H9 (cell line): Measurements from ENCODE around the gene PFDN5. TPM values are rescaled to one million over a fixed set of nuclear protein-coding genes. Genes with fewer than 3 reads are reported as not detected.

ENCODE experiments used
- DNase-seq: peaks from one replicate; pipeline ENCODE4 v3.0.0-alpha.2; 2017
- H2AFZ ChIP-seq: one replicate; pipeline ENCODE4 v1.6.1; 2013; ENCODE audit warnings: mild to moderate bottlenecking, low read length, control low read depth, moderate library complexity
- H2AK5ac ChIP-seq: 2 replicates; pipeline ENCODE4 v1.6.1; 2013; ENCODE audit warnings: low read length, control low read depth, mixed read lengths; ENCODE audit not compliant: insufficient read length
- H2BK120ac ChIP-seq: one replicate; pipeline ENCODE4 v1.6.1; 2013; ENCODE audit warnings: low read depth, mild to moderate bottlenecking, low read length, control low read depth, inconsistent platforms; ENCODE audit not compliant: poor library complexity, severe bottlenecking
- H2BK12ac ChIP-seq: 2 replicates; pipeline ENCODE4 v1.6.1; 2013; ENCODE audit warnings: low read length, control low read depth, mixed read lengths, low read depth; ENCODE audit not compliant: insufficient read length
- H2BK15ac ChIP-seq: 2 replicates; pipeline ENCODE4 v1.6.1; 2013; ENCODE audit warnings: low read depth, low read length, control low read depth
- H2BK20ac ChIP-seq: one replicate; pipeline ENCODE4 v1.6.1; 2013; ENCODE audit warnings: low read depth, mild to moderate bottlenecking, low read length, control low read depth, inconsistent platforms; ENCODE audit not compliant: poor library complexity, severe bottlenecking
- H2BK5ac ChIP-seq: 2 replicates; pipeline ENCODE4 v1.6.1; 2013; ENCODE audit warnings: low read length, control low read depth, mixed read lengths; ENCODE audit not compliant: insufficient read length
- H3K14ac ChIP-seq: 2 replicates; pipeline ENCODE4 v1.6.1; 2013; ENCODE audit warnings: low read length, control low read depth; ENCODE audit not compliant: insufficient read depth
- H3K18ac ChIP-seq: 2 replicates; pipeline ENCODE4 v1.6.1; 2013; ENCODE audit warnings: low read depth, mild to moderate bottlenecking, mixed read lengths, low read length, control low read depth; ENCODE audit not compliant: insufficient read length
- H3K23ac ChIP-seq: 2 replicates; pipeline ENCODE4 v1.6.1; 2013; ENCODE audit warnings: low read length, control low read depth, mixed read lengths, low read depth; ENCODE audit not compliant: insufficient read length
- H3K23me2 ChIP-seq: 2 replicates; pipeline ENCODE4 v1.6.1; 2013; ENCODE audit warnings: low read depth, mild to moderate bottlenecking, mixed read lengths, low read length, control low read depth; ENCODE audit not compliant: insufficient read length, poor library complexity, severe bottlenecking
- H3K27ac ChIP-seq: 2 replicates; pipeline ENCODE4 v1.5.1; 2013; ENCODE audit warnings: low read length, control low read depth, mixed read lengths, low read depth; ENCODE audit not compliant: insufficient read length
- H3K27me3 ChIP-seq: 2 replicates; pipeline ENCODE4 v1.6.1; 2013; ENCODE audit warnings: low read length, control low read depth, inconsistent platforms; ENCODE audit not compliant: insufficient read depth
- H3K4ac ChIP-seq: 2 replicates; pipeline ENCODE4 v1.6.1; 2013; ENCODE audit warnings: low read depth, mild to moderate bottlenecking, control low read depth, inconsistent platforms, low read length, moderate library complexity
- H3K4me1 ChIP-seq: 2 replicates; pipeline ENCODE4 v1.6.1; 2013; ENCODE audit warnings: low read length, control low read depth, inconsistent platforms; ENCODE audit not compliant: insufficient read depth
- H3K4me2 ChIP-seq: 2 replicates; pipeline ENCODE4 v1.6.1; 2013; ENCODE audit warnings: low read length, control low read depth, mixed read lengths; ENCODE audit not compliant: insufficient read length, insufficient read depth
- H3K56ac ChIP-seq: 2 replicates; pipeline ENCODE4 v1.6.1; 2013; ENCODE audit warnings: low read depth, mild to moderate bottlenecking, mixed read lengths, low read length, control low read depth; ENCODE audit not compliant: insufficient read length
- H3K79me1 ChIP-seq: 2 replicates; pipeline ENCODE4 v1.6.1; 2013; ENCODE audit warnings: low read depth, mild to moderate bottlenecking, moderate library complexity, low read length, control low read depth, inconsistent platforms; ENCODE audit not compliant: insufficient read depth, poor library complexity, severe bottlenecking
- H3K79me2 ChIP-seq: 2 replicates; pipeline ENCODE4 v1.6.1; 2013; ENCODE audit warnings: low read length, control low read depth, inconsistent platforms; ENCODE audit not compliant: insufficient read depth
- H3K9ac ChIP-seq: 2 replicates; pipeline ENCODE4 v1.6.1; 2013; ENCODE audit warnings: low read length, control low read depth, mixed read lengths; ENCODE audit not compliant: insufficient read length; ENCODE audit errors: extremely low read depth
- H3K9me3 ChIP-seq: one replicate; pipeline ENCODE4 v1.6.1; 2013; ENCODE audit warnings: low read depth, low read length, inconsistent platforms; ENCODE audit not compliant: control insufficient read depth
- H3T11ph ChIP-seq: one replicate; pipeline ENCODE4 v1.6.1; 2013; ENCODE audit warnings: mild to moderate bottlenecking, low read length, control low read depth, inconsistent platforms
- H4K20me1 ChIP-seq: one replicate; pipeline ENCODE4 v1.6.1; 2013; ENCODE audit not compliant: control insufficient read depth, insufficient read length, insufficient read depth
- H4K5ac ChIP-seq: 2 replicates; pipeline ENCODE4 v1.6.1; 2013; ENCODE audit warnings: low read depth, mild to moderate bottlenecking, mixed read lengths, low read length, control low read depth; ENCODE audit not compliant: insufficient read length
- H4K8ac ChIP-seq: replicated peaks from 2 replicates; pipeline ENCODE4 v1.6.1; 2013; ENCODE audit warnings: low read length, control low read depth, mixed read lengths, low read depth; ENCODE audit not compliant: insufficient read length
- H4K91ac ChIP-seq: 2 replicates; pipeline ENCODE4 v1.6.1; 2013; ENCODE audit warnings: low read depth, mild to moderate bottlenecking, moderate library complexity, mixed read lengths, low read length, control low read depth; ENCODE audit not compliant: insufficient read length
- H3K27ac Mint-ChIP-seq, 3 experiments: 2 replicates in 2 of 3; 3 replicates in 1 of 3; pipeline ENCODE4 v1.8.0; 2020 to 2021; ENCODE audit warnings: mixed read lengths in 3 of 3, mild to moderate bottlenecking in 1 of 3, moderate library complexity in 1 of 3
- H3K27me3 Mint-ChIP-seq: 2 replicates; pipeline ENCODE4 v1.8.0; 2021; ENCODE audit warnings: low read depth, mild to moderate bottlenecking, moderate library complexity, mixed read lengths
- H3K36me3 Mint-ChIP-seq, 3 experiments: 2 replicates in 2 of 3; 3 replicates in 1 of 3; pipeline ENCODE4 v1.8.0; 2020 to 2021; ENCODE audit warnings: low read depth in 3 of 3, mixed read lengths in 3 of 3; ENCODE audit not compliant: insufficient read depth in 1 of 3
- H3K4me1 Mint-ChIP-seq, 2 experiments: 2 replicates each; pipeline ENCODE4 v1.8.0; 2020; ENCODE audit warnings: mixed read lengths in 2 of 2
- H3K4me3 Mint-ChIP-seq, 2 experiments: 2 replicates in 1 of 2; 3 replicates in 1 of 2; pipeline ENCODE4 v1.8.0; 2020 to 2021; ENCODE audit warnings: mild to moderate bottlenecking in 2 of 2, mixed read lengths in 2 of 2, moderate library complexity in 1 of 2
- H3K9me3 Mint-ChIP-seq, 2 experiments: 2 replicates in 1 of 2; 3 replicates in 1 of 2; pipeline ENCODE4 v1.8.0; 2020; ENCODE audit warnings: mild to moderate bottlenecking in 2 of 2, mixed read lengths in 2 of 2, moderate library complexity in 1 of 2
- CTCF ChIP-seq: fragments of 200-600 bp; sonication (generic); conservative IDR thresholded peaks from 3 replicates; pipeline ENCODE4 v1.8.0; 2021; ENCODE audit warnings: antibody characterized with exemption, mild to moderate bottlenecking
- WGBS: extraction: QIAGEN DNeasy Blood & Tissue Kit; methylation state at CpG from one replicate; pipeline ENCODE4 v1.1.7; 2013; ENCODE audit warnings: missing lambda C conversion rate, low lambda C conversion rate, mixed read lengths; ENCODE audit not compliant: insufficient read length; ENCODE audit errors: extremely low coverage; 5-methylcytosine and 5-hydroxymethylcytosine counted together
- total RNA-seq: library from RNA; stranded (reverse); gene quantifications from 2 replicates; pipeline ENCODE4 v1.2.1, GENCODE V29; 2021

The PFDN5 gene
- total RNA-seq, 1 experiment from 2014 or later = 285 TPM

DNA sequence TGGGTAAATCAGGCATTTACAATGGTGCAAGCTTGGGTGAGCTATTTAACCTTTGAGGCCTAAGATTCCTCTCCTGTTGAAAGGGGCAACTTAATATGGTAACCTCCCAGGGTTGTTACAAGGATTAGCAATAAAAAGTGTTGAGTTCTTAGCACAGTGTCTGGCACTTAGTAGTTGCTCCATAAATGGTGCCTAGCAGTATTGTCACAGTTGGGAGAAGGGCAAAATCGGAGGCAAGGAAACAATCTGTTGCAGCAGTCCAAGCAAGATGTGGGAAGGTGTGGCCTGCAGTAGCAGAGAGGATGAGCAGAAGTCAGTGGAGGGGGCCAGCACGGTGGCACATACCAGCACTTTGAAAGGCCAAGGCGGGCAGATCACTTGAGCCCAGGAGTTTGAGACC, 48.1 kb downstream of the PFDN5 start:
- H3K9ac ChIP-seq = no peak overlapping the region
- no peaks in the 10 kb centered on the region for H3K79me2 ChIP-seq
- H3K14ac ChIP-seq = no peak overlapping the region
- TF ChIP-seq CTCF = no peak
- H4K8ac ChIP-seq = no peak overlapping the region
- H3K27ac Mint-ChIP-seq = no peak overlapping the region
- H4K91ac ChIP-seq = no peak overlapping the region
- H3K27me3 ChIP-seq = no peaks in the 10 kb centered on the region
- no peak overlapping the region for H2BK12ac ChIP-seq
- no peak overlapping the region for H2BK5ac ChIP-seq
- H3K56ac ChIP-seq = no peak overlapping the region
- no peak overlapping the region for H3K23ac ChIP-seq
- no peaks in the 10 kb centered on the region for H3K36me3 Mint-ChIP-seq
- no peak overlapping the region for H3T11ph ChIP-seq
- H3K23me2 ChIP-seq = peaks cover 15% of the 10 kb centered on the region
- no peak overlapping the region for H2BK15ac ChIP-seq
- H3K79me1 ChIP-seq = no peaks in the 10 kb centered on the region
- no peaks in the 10 kb centered on the region; a peak in 1 of 5 replicates for H3K9me3 Mint-ChIP-seq
- no peak overlapping the region for H4K5ac ChIP-seq
- H2BK120ac ChIP-seq = no peak overlapping the region
- no peaks in the 10 kb centered on the region for H3K9me3 ChIP-seq
- H2AK5ac ChIP-seq = no peak overlapping the region
- no CpG with 5 or more reads among the region's 3 CpGs for WGBS
- no peak overlapping the region for H2AFZ ChIP-seq
- no peak overlapping the region for H3K18ac ChIP-seq
- no peaks in the 10 kb centered on the region for H4K20me1 ChIP-seq
- H3K4ac ChIP-seq = no peak overlapping the region
- no peak overlapping the region for H3K27ac ChIP-seq
- H2BK20ac ChIP-seq = no peak overlapping the region
- no peak overlapping the region for H3K4me2 ChIP-seq
- H3K4me3 Mint-ChIP-seq = peak overlapping the region in 1 of 2 experiments; percentile 77; a peak in 3 of 5 replicates
- H3K4me1 Mint-ChIP-seq = peaks cover 19 to 20% of the 10 kb centered on the region in 2 experiments
- peaks cover 71% of the 10 kb centered on the region for H3K27me3 Mint-ChIP-seq
- H3K4me1 ChIP-seq = no peaks in the 10 kb centered on the region
- DNase-seq = no peak
